ENCODE measurements around the gene ARMC5.

GRCh38 chr16:31421587-31421986 lies 37.7 kb upstream of the ARMC5 start:
- no peak for TF ChIP-seq EZH2phosphoT487 (IDR thresholded peaks at IDR 0.05; ENCODE audit: borderline replicate concordance, low read length)
- TF ChIP-seq, protein P1, sequence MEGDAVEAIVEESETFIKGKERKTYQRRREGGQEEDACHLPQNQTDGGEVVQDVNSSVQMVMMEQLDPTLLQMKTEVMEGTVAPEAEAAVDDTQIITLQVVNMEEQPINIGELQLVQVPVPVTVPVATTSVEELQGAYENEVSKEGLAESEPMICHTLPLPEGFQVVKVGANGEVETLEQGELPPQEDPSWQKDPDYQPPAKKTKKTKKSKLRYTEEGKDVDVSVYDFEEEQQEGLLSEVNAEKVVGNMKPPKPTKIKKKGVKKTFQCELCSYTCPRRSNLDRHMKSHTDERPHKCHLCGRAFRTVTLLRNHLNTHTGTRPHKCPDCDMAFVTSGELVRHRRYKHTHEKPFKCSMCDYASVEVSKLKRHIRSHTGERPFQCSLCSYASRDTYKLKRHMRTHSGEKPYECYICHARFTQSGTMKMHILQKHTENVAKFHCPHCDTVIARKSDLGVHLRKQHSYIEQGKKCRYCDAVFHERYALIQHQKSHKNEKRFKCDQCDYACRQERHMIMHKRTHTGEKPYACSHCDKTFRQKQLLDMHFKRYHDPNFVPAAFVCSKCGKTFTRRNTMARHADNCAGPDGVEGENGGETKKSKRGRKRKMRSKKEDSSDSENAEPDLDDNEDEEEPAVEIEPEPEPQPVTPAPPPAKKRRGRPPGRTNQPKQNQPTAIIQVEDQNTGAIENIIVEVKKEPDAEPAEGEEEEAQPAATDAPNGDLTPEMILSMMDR (IDR thresholded peaks at IDR 0.05; ENCODE audit: low read depth, low read length, poor library complexity, severe bottlenecking): no peak
